Heart left ventricle (tissue), 13 donors: ENCODE measurements around the gene FGF14.

Experiments used
- POLR2A ChIP-seq, 2 donors: fragments of 450-650 bp; IDR thresholded peaks; one replicate each; pipeline ENCODE4 v1.6.1; 2017; ENCODE audit warnings: antibody characterized with exemption in 2 of 2, mild to moderate bottlenecking in 2 of 2, moderate library complexity in 2 of 2
- TF ChIP-seq, protein P1 (sequence below), 12 donors: fragments of 200-600 bp; sonication (generic) in 4 of 12; IDR thresholded peaks; one replicate each; pipeline versions ENCODE4 v1.5.0 to v1.8.0; 2018 to 2022; ENCODE audit warnings: antibody characterized with exemption in 12 of 12, mild to moderate bottlenecking in 5 of 12
- donor health status: ischemic (EF 13 %, LVEDD 7.1; RV severe dilation, severe dysfunction).
- donor health status: DM: no; HTN: yes; CAD: no.
- donor health status: DM: no; HTN: no; CAD: no.
- donor health status: ischemic (EF 25% LVEDD 6.9; RV normal size, moderate dysfunction).
- donor health status: ischemic (EF 25% LVEDD 5.7; RV mildly dilated, moderate dysfunction).
- donor health status: ischemic (EF 35%, LVEDD 5.7; RV mildly dilated, moderate dysfunction).
- donor health status: nonischemic (EF 11% LVEDD 7.7; RV severe dilation, severe dysfunction).
- donor health status: DM: yes; HTN: yes; CAD: no.
- donor health status: PGD.
- donor health status: ischemic (EF 29% LVEDD 5.4; RV normal size, mild dysfunction).
- donor health status: nonischemic (EF 23%, LVEDD 6.1; RV moderate dilation, normal function).

GRCh38 chr13:101959016-101959415, 442.8 kb downstream of the FGF14 start:
- TF ChIP-seq, protein P1, sequence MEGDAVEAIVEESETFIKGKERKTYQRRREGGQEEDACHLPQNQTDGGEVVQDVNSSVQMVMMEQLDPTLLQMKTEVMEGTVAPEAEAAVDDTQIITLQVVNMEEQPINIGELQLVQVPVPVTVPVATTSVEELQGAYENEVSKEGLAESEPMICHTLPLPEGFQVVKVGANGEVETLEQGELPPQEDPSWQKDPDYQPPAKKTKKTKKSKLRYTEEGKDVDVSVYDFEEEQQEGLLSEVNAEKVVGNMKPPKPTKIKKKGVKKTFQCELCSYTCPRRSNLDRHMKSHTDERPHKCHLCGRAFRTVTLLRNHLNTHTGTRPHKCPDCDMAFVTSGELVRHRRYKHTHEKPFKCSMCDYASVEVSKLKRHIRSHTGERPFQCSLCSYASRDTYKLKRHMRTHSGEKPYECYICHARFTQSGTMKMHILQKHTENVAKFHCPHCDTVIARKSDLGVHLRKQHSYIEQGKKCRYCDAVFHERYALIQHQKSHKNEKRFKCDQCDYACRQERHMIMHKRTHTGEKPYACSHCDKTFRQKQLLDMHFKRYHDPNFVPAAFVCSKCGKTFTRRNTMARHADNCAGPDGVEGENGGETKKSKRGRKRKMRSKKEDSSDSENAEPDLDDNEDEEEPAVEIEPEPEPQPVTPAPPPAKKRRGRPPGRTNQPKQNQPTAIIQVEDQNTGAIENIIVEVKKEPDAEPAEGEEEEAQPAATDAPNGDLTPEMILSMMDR (IDR thresholded peaks at IDR 0.05), result no peak
- TF ChIP-seq POLR2A (IDR thresholded peaks at IDR 0.05), result no peak
